HG02642 (cell line): ENCODE measurements around the gene RASGRF2.
"Not testable (repeated sequence)": the region's sequence is repeated elsewhere in the genome, so short reads cannot be mapped to it uniquely, and the experiment has no call there.

Experiments used
- ATAC-seq: cut with Tn5 transposase; IDR thresholded peaks from one replicate; pipeline ENCODE4 v1.9.1; 2021; ENCODE audit warnings: mild to moderate bottlenecking; ENCODE audit not compliant: unreplicated experiment, poor library complexity

Gene RASGRF2

DNA sequence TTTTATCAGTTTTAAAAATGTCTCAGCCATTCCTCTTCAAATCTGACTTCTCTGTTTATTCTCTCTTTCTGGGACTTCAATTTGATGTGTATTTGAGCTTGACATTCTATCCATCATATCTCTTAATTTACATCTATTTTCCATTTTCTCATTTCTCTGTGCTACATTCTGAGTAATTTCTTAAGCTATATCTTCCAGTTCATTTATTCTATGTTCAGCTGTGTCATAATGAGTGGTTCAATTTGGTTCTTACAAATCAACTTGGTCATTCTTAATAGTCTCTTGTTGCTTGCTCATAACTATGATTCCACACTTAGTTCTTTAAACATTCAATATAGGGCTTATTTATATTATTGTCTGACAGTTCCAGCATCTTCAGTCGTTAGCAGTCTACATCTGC lies 289.8 kb downstream of the RASGRF2 start:
- ATAC-seq = no peak

DNA sequence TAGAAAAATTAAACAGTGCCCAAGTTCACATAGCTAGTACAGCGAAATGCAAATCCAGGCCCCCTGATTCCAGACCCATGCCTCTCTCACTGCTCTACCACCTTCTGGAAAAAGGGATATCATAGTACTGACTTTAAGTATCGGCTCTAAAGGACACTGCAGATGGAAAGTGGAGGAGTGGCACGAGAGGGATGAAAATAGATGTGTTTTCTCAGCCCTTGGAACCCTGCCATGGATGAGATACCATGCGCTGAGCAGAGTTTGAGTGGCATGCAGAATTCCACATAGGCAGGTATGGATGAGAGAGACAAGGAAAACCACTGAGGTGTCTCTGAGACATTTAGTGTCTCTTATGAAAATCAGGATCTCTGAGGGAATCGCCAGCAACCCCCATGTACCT lies 291.8 kb downstream of the RASGRF2 start:
- ATAC-seq = no peak

DNA sequence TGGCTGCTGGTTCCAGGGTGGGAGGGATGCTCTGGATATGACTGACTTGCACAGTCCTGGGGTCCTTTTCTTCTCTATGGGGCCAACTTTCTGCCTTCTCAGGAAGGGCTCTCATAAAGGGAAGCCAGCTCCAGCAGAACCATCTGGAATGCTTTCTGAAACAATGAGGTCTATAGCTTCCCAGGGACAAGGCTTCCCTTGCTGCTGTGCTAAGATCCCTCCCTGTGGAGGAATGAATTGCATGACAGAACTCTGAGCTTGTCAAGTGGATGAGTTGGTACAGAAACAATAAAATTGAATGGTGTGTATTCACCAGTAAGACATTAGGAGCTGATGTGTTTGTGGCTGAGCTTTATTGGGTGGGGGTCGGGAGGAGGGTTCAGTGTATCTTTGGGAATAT lies 292.7 kb downstream of the RASGRF2 start:
- no peak for ATAC-seq

DNA sequence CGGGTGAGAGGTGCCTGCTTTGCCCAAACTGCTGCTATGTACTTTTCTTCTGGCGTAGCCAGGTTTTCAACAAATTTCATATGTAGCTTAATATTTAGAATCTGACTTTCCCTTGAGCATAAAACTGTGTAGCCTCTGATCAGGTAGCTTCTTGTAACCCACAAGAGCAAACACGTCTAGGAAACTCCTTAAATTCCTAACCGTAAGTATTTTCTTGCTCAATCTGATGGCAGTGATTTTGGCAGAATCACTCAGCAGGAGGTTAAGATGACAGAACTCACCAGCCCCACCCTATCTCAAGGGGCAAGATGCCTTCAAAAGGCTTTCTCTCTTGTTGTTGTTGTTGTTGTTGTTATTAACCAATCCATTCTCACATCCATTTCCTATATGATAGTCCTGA lies 293.7 kb downstream of the RASGRF2 start:
- no peak for ATAC-seq

DNA sequence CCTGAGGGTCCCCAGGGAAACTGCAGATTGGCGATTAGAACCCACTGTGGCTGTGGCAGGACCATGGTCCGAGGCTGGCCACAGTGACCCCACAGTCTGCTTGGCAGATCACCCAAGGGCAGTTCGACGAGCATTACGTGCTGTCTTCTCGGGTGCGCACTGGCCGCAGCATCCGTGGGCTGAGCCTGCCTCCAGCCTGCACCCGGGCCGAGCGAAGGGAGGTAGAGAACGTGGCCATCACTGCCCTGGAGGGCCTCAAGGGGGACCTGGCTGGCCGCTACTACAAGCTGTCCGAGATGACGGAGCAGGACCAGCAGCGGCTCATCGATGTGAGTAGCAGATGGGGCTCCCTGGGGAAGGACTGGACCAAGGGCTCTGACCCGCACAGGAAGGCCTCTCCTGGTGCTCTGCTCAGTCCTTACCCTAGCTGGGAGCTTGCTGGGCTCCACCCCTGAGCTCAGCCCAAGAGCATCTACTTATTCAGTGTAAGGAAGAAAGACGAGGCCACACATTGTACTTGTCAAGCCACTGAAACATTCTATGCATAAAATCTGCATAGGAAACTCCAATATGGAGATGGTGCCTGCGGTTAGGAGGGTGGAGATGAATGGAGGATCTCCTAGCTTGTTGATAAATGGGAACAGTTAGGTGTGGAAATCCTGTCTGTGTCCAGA lies 294.9 kb downstream of the RASGRF2 start:
- no peak for ATAC-seq

DNA sequence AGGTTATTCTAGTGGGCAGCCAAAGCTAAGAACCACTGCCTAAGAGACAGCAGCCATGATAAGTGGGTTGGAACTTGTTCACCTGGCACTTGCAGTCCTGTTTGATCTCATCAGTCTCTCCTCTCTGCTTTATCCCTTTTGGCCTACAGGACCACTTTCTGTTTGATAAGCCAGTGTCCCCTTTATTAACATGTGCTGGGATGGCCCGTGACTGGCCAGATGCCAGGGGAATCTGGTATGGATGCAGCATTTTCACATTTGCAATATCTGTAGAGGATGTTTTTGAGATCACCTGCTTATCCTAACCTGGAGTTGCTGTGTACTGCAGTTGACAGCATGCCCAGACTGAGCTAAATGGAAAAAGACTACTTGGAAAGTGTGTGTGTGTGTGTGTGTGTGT lies 296.6 kb downstream of the RASGRF2 start:
- ATAC-seq = no peak

DNA sequence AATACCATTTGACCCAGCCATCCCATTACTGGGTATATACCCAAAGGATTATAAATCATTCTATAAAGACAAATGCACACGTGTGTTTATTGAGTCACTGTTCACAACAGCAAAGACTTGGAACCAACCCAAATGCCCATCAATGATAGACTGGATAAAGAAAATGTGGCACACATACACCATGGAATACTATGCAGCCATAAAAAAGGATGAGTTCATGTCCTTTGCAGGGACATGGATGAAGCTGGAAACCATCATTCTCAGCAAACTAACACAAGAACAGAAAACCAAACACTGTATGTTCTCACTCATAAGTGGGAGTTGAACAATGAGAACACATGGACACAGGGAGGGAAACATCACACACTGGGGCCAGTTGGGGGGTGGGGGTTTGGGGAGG lies 302.6 kb downstream of the RASGRF2 start:
- not testable (repeated sequence) for ATAC-seq

DNA sequence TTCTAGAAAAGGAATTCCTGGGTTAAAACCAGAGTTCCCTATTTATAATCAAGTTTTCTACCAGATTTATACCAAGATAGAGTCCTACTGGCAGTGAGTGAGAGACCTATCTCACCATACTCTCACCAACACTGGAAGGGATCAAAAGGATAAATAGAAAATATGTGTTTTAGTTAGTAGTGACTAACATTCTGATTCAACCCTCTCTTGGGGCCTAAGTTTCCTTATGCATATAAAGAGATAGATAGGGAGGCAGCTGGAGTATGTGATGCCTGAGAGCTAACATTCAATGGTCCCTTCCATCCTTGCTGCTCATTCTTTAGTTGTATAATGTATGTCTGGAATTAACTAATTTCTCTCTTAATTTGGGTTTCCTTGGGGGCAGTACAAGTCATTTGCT lies 304.9 kb downstream of the RASGRF2 start:
- ATAC-seq = no peak

DNA sequence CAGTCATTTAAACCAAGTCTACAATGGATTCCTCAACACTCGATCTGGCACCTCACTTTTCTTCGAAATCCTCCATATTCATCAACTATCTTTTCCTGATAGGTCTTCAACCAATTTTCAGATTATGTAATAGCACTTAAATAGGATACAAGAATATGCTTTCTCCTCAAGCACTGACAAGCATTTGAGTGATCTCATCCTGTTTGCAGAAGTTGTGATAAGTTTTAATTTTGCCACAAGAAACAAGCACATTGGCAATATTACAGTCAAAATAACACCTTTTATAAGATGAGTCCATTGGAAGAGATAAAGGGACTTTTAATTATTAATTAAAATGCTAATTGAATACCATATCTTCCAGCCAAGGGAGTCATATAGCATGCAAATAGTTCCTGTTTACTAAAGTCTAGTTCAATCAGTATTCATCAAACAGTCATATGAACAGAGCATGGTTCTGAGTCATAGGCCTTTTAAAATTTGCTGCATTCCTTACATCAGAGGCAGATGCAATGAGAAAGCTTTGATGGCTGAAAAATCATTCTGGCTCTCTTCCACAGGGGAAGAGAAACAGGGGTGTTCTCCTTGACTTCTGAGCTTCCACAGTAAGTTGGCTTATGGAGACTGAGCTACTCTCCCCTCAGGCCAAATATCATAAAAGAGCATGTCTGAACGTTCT lies 308.5 kb downstream of the RASGRF2 start:
- ATAC-seq = no peak

DNA sequence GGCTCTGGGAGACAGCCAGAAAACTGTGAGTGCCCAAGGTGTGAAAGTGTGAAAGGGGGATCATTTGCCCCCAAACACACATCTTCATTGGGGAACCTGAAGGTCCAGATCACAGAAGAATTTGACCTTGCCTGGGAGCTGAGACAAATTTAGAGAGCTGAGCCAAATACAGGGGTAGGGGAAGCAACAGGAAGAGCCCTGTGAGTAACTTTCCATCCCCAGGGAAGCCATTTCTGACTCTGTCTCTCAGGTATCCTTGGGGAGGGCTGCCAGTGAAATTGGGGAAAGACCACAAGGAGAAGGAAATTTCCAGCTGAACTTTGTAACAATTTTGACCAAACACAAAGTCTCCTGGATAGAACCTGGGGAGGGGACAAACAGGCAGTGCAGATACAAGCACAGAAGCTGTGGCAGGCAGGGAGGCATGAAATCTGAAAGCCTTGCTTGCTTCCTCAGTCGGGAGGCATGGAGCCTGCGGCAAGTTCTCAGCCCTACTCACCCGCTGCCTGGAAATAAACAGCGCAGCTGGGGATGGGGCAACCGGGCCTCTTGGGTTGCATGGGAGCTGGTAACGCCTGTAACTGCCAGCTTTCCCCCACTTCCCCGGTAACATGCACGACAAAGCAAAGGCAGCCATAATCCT lies 309.7 kb downstream of the RASGRF2 start:
- ATAC-seq = no peak

DNA sequence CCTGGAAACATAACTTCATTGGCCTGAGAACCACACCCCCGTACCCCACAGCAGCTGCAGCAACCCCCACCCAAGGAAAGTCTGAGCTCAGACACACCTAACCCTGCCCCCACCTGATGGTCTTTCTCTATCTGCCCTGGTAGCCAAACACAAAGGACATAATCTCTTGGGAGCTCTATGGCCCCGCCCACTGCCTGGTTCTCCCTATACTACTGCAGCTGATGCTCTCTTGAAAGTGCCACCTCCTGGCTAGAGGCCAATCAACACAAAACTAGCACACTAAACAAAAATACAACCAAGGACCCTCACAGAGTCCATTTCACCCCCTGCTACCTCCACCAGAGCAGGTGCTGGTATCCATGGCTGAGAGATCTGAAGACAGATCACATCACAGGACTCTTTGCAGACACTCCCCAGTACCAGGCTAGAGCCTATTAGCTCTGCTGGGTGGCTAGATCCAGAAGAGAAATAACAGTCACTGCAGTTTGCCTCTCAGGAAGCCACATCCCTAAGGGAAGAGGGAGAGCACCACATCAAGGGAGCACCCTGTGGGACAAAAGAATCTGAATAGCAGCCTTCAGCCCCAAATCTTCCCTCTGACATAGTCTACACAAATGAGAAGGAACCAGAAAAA lies 310.3 kb downstream of the RASGRF2 start:
- not testable (repeated sequence) for ATAC-seq
